Adrenal gland (tissue), 12 donors: ENCODE results near the gene DACT3. TPM values are rescaled to one million over a fixed set of nuclear protein-coding genes. Genes with fewer than 3 reads are reported as not detected.

ENCODE experiments used
- DNase-seq, 7 donors: peaks; one replicate each; pipeline ENCODE4 v3.0.0-alpha.2; 2019 to 2020
- H3K27ac ChIP-seq, 5 donors: fragments of 200-600 bp; sonication (generic) in 4 of 5; 1 replicate in 3 of 5; 2 replicates in 2 of 5; pipeline versions ENCODE4 v1.5.1 to v1.8.0; 2016 to 2020; ENCODE audit warnings: mild to moderate bottlenecking in 1 of 5
- H3K27me3 ChIP-seq: fragments of 200-600 bp; 2 replicates; pipeline ENCODE4 v1.8.0; 2021
- H3K36me3 ChIP-seq, 2 donors: fragments of 200-600 bp; replicated peaks in 1 of 2; 1 replicate in 1 of 2; 2 replicates in 1 of 2; pipeline versions ENCODE4 v1.5.1 to v1.8.0; 2018 to 2022
- H3K4me1 ChIP-seq, 2 donors: fragments of 200-600 bp; replicated peaks in 1 of 2; 1 replicate in 1 of 2; 2 replicates in 1 of 2; pipeline versions ENCODE4 v1.5.1 to v1.8.0; 2018 to 2021
- H3K4me3 ChIP-seq, 4 donors: fragments of 200-600 bp; sonication (generic) in 3 of 4; one replicate each; pipeline ENCODE4 v1.5.1; 2016 to 2018
- H3K9me3 ChIP-seq, 3 donors: fragments of 200-600 bp; sonication (generic) in 1 of 3; replicated peaks in 1 of 3; 1 replicate in 2 of 3; 2 replicates in 1 of 3; pipeline versions ENCODE4 v1.5.1 to v1.8.0; 2016 to 2021
- CTCF ChIP-seq, 6 experiments: fragments of 450-650 bp in 4 of 6; fragments of 200-600 bp in 2 of 6; sonication (generic) in 1 of 6; IDR thresholded peaks; 1 replicate in 5 of 6; 2 replicates in 1 of 6; pipeline versions ENCODE4 v1.5.1 to v1.8.0; 2016 to 2021; ENCODE audit warnings: antibody characterized with exemption in 6 of 6, mild to moderate bottlenecking in 2 of 6, moderate library complexity in 1 of 6
- POLR2A ChIP-seq, 2 donors: fragments of 450-650 bp; IDR thresholded peaks; one replicate each; pipeline ENCODE4 v1.6.1; 2017; ENCODE audit warnings: antibody characterized with exemption in 2 of 2, mild to moderate bottlenecking in 2 of 2, moderate library complexity in 1 of 2
- WGBS, 4 donors: extraction: QIAGEN DNeasy Blood & Tissue Kit in 2 of 4; methylation state at CpG; one replicate each; pipeline versions ENCODE4 v1.1.5 to v1.1.7; 2013 to 2017; 5-methylcytosine and 5-hydroxymethylcytosine counted together
- intact Hi-C, 2 donors: fragments of 100-400 bp; cut with DNase I; formaldehyde crosslinking; loops; one replicate each; pipeline versions ENCODE4 v1.14.1 to v1.15.0; 2022 to 2023
- microRNA counts, 2 donors: library from miRNA; unstranded; fragments of <30 nt; microRNA quantifications; one replicate each; lab custom pipeline; 2016
- microRNA-seq, 3 donors: library from miRNA; unstranded; fragments of <30 nt; microRNA quantifications; one replicate each; pipeline ENCODE4, GENCODE V29; 2017 to 2020
- polyA plus RNA-seq, 3 donors: library from polyadenylated mRNA; stranded (reverse); fragments of 200-250 nt in 2 of 3; fragments of 350-450 nt in 1 of 3; fragmentation: Illumina TruSeq in 1 of 3; extraction: RNeasy Lipid Tissue Mini Kit (QIAGEN cat#74804) in 1 of 3; gene quantifications; one replicate each; pipeline ENCODE4 v1.2.3, GENCODE V29; 2013 to 2014
- small RNA-seq, 2 donors: library from RNA; depleted of rRNA; stranded (forward); fragments of <200 nt; gene quantifications; one replicate each; pipeline ENCODE3, GENCODE V24; 2016
- total RNA-seq, 9 donors: library from RNA; depleted of rRNA in 4 of 9; stranded (reverse); fragments of >200 nt in 4 of 9; fragments of 120-200 nt in 1 of 9; fragmentation: NEBNext Ultra II Directional in 1 of 9; extraction: Animal tissue kit (Norgen Biotek cat#: 25700) in 1 of 9; gene quantifications; one replicate each; pipeline versions ENCODE4 v1.1.0 to v1.2.4, GENCODE V29; 2013 to 2023
- donor health status: healthy with polysubstance abuse.
- donor health status: Bipolar disorder and iron deficiency.
- donor health status: DM: yes; HTN: yes; CAD: no.
- donor health status: DM: no; HTN: no; CAD: no.
- donor health status: DM: no; HTN: no; CAD: no.
- donor health status: DM: yes; HTN: yes; CAD: no.

The DACT3 gene
- total and polyA plus RNA-seq, 12 donors = 1.7 to 9.8 (median 3.7) TPM

- no peak for TF ChIP-seq POLR2A (IDR thresholded peaks at IDR 0.05)
- TF ChIP-seq CTCF (IDR thresholded peaks at IDR 0.05) = no peak
- intact Hi-C loops = no loop called here
- no peak for DNase-seq
- H3K27me3 ChIP-seq = no peaks in the 10 kb centered on the region
- no peak overlapping the region for H3K4me3 ChIP-seq
- 94 to 97% (median 95%) methylated on average over 4 of the region's 4 CpGs for WGBS, 4 donors
- no peaks in the 10 kb centered on the region for H3K9me3 ChIP-seq
- no peaks in the 10 kb centered on the region for H3K36me3 ChIP-seq
- no peak overlapping the region for H3K27ac ChIP-seq
- peaks cover 12 to 14% of the 10 kb centered on the region in 2 donors for H3K4me1 ChIP-seq
Measured at GRCh38 chr19:46598372-46598917, 62.5 kb downstream of the DACT3 start.

MicroRNAs within 50 kb of the gene (microRNA counts, 767-probe panel; counts per million panel counts)
- 0 to 2,585 counts per million in 2 donors for microRNA hsa-miR-320e (lab: Ali Mortazavi, UCI)

Small RNA genes within 50 kb of the gene (microRNA-seq; reads per million reads assigned to microRNA genes)
- gene MIR320E = 3.1 to 8.5 (median 4.8) reads per million in 3 donors

Small RNA genes within 50 kb of the gene (small RNA-seq; reads per million reads assigned to genes)
- gene MIR320E = 0 to 0.08 reads per million in 2 donors
- 0 to 0.12 reads per million in 2 donors for gene RN7SL364P

Other genes starting within 250 kb of the DACT3 start
- 10 to 100 TPM; 24.1 to 74.0 (median 35.2) TPM for gene CCDC8, start 247.6 kb downstream of the DACT3 start, total RNA-seq
- 10 to 100 TPM in 2 of 3 donors, 1 to 10 TPM in 1; 6.3 to 20.5 (median 18.8) TPM for gene CCDC8, start 247.6 kb downstream of the DACT3 start, polyA plus RNA-seq
- 1 to 10 TPM; 1.5 to 4.4 (median 2.0) TPM for gene PNMA8C, start 232.2 kb downstream of the DACT3 start, total RNA-seq
- 1 to 10 TPM in 2 of 3 donors, under 1 TPM in 1; 0.47 to 2.4 (median 1.4) TPM for gene PNMA8C, start 232.2 kb downstream of the DACT3 start, polyA plus RNA-seq
- 10 to 100 TPM; 29.7 to 64.6 (median 46.5) TPM for gene PNMA8A, start 189.6 kb downstream of the DACT3 start, total RNA-seq
- 10 to 100 TPM in 2 of 3 donors, 1 to 10 TPM in 1; 7.6 to 61.7 (median 14.2) TPM for gene PNMA8A, start 189.6 kb downstream of the DACT3 start, polyA plus RNA-seq
- 10 to 100 TPM; 21.8 to 63.4 (median 30.5) TPM for gene PNMA8B, start 165.3 kb downstream of the DACT3 start, total RNA-seq
- gene PNMA8B, start 165.3 kb downstream of the DACT3 start, polyA plus RNA-seq = 10 to 100 TPM in 1 of 3 donors, 1 to 10 TPM in 2; 7.6 to 15.1 (median 7.9) TPM
- 100 to 1,000 TPM; 177 to 334 (median 271) TPM for gene CALM3, start 59.9 kb downstream of the DACT3 start, total RNA-seq
- 100 to 1,000 TPM; 219 to 579 (median 372) TPM for gene CALM3, start 59.9 kb downstream of the DACT3 start, polyA plus RNA-seq
- gene PTGIR, start 36.1 kb downstream of the DACT3 start, total RNA-seq = 10 to 100 TPM in 4 of 9 donors, 1 to 10 TPM in 4, under 1 TPM in 1; 0.94 to 24.8 (median 9.0) TPM
- 10 to 100 TPM in 2 of 3 donors, 1 to 10 TPM in 1; 2.5 to 21.1 (median 11.6) TPM for gene PTGIR, start 36.1 kb downstream of the DACT3 start, polyA plus RNA-seq
- 1 to 10 TPM in 1 of 9 donors, not detected in 8; 3.9 TPM for gene GNG8, start 25.0 kb downstream of the DACT3 start, total RNA-seq
- not detected for gene GNG8, start 25.0 kb downstream of the DACT3 start, polyA plus RNA-seq
- 10 to 100 TPM in 8 of 9 donors, 1 to 10 TPM in 1; 7.7 to 37.0 (median 23.7) TPM for gene PRKD2, start 55.9 kb upstream of the DACT3 start, total RNA-seq
- gene PRKD2, start 55.9 kb upstream of the DACT3 start, polyA plus RNA-seq = 10 to 100 TPM in 2 of 3 donors, 1 to 10 TPM in 1; 6.8 to 77.1 (median 53.7) TPM
- 10 to 100 TPM in 8 of 9 donors, 1 to 10 TPM in 1; 9.6 to 31.2 (median 16.7) TPM for gene FKRP, start 84.9 kb upstream of the DACT3 start, total RNA-seq
- 10 to 100 TPM in 2 of 3 donors, 1 to 10 TPM in 1; 5.5 to 19.1 (median 13.6) TPM for gene FKRP, start 84.9 kb upstream of the DACT3 start, polyA plus RNA-seq
- gene STRN4, start 85.3 kb upstream of the DACT3 start, total RNA-seq = 10 to 100 TPM; 38.4 to 85.7 (median 66.2) TPM
- gene STRN4, start 85.3 kb upstream of the DACT3 start, polyA plus RNA-seq = 10 to 100 TPM; 22.3 to 92.8 (median 65.3) TPM
- gene SLC1A5, start 127.4 kb upstream of the DACT3 start, total RNA-seq = 10 to 100 TPM in 8 of 9 donors, 1 to 10 TPM in 1; 4.7 to 56.9 (median 33.0) TPM
- 10 to 100 TPM; 13.3 to 32.3 (median 14.7) TPM for gene SLC1A5, start 127.4 kb upstream of the DACT3 start, polyA plus RNA-seq
- 100 to 1,000 TPM; 123 to 216 (median 189) TPM for gene AP2S1, start 189.7 kb upstream of the DACT3 start, total RNA-seq
- 100 to 1,000 TPM in 1 of 3 donors, 10 to 100 TPM in 2; 91.1 to 149 (median 99.3) TPM for gene AP2S1, start 189.7 kb upstream of the DACT3 start, polyA plus RNA-seq
- 10 to 100 TPM; 27.0 to 48.3 (median 40.3) TPM for gene ARHGAP35, start 199.8 kb upstream of the DACT3 start, total RNA-seq
- gene ARHGAP35, start 199.8 kb upstream of the DACT3 start, polyA plus RNA-seq = 10 to 100 TPM in 2 of 3 donors, 1 to 10 TPM in 1; 7.0 to 24.1 (median 22.3) TPM